COLO668 (cell line): ENCODE data around the gene RGPD8.
"Not testable (repeated sequence)": the region's sequence is repeated elsewhere in the genome, so short reads cannot be mapped to it uniquely, and the experiment has no call there.

ENCODE experiments used
- DNase-seq: peaks from one replicate; lab custom pipeline; 2025; ENCODE audit not compliant: unreplicated experiment; lab: John Stamatoyannopoulos, UW

Gene RGPD8

DNA sequence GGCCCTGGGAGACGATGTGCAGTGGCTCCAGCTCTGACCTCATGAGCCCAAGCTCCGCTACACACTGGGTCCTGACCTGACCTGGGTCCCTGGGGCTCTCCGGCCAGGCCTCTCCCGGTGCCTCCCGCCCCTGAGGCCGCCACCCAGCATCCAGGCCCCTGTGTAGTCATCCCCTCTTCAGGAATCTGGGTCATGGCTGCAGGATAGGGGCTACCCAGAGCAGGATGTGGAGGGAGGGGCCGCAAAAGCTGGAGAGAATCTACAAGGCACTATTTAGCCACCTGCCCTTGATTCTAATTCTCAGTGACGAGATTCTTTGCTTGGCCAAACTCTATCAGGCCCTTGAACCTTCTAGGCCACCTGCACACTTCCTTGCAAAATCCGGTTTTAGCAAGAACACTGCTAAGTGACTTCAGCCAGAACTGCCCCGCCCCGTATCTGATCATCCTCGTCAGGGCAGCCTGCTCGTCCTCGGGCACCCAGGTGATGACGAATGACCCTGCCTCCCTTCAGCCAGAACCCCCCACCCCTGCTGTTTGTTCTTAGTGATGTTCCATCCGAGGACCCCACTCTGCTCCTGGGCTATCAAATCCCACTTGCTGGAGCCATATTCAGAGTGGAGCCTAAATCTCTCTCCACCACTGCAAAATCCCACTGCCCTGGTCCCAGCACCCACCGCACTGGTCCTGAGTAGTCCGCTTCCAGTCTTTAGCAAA lies 2.4 kb upstream of the RGPD8 start:
- DNase-seq: not testable (repeated sequence)

DNA sequence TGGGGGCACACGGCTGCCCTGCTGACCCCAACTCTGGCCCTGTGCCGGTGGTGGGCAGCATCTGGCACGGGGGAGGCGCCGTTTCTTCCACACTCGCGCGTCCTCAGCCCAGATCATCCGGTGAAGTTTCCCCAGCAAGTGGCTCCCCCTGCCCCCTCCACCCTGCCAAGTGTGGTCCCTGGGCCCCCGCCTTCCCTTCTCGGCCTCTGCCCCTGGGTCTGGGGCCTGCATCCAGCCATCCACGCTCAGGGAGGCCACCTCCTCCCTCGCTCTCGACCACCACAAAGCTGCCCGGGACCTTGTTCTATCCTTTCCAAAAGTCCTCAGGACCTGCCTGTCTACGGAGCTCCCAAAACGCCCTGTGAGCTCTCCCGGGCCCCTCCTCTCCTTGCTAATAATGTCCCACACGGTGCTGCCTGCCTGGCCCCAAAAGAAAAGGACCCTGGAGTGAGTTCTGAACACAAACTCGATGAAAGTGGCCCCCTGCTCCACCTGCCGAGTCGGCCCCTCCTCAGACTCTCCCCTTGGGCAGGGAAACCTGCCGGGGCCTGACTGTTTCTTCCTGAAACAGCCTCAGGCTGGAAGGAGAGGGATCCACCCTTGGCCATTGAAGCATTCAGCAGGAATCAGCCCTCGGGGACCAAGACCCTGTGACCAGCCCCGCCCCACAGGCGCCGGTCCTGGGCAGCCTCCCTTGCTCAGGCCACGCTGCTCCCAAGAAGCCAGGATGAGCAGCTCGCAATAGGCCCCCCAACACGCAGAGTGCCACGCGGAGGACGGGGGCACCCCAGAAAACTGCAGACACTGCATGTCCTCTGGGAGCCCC lies 1.7 kb upstream of the RGPD8 start:
- DNase-seq: not testable (repeated sequence)

DNA sequence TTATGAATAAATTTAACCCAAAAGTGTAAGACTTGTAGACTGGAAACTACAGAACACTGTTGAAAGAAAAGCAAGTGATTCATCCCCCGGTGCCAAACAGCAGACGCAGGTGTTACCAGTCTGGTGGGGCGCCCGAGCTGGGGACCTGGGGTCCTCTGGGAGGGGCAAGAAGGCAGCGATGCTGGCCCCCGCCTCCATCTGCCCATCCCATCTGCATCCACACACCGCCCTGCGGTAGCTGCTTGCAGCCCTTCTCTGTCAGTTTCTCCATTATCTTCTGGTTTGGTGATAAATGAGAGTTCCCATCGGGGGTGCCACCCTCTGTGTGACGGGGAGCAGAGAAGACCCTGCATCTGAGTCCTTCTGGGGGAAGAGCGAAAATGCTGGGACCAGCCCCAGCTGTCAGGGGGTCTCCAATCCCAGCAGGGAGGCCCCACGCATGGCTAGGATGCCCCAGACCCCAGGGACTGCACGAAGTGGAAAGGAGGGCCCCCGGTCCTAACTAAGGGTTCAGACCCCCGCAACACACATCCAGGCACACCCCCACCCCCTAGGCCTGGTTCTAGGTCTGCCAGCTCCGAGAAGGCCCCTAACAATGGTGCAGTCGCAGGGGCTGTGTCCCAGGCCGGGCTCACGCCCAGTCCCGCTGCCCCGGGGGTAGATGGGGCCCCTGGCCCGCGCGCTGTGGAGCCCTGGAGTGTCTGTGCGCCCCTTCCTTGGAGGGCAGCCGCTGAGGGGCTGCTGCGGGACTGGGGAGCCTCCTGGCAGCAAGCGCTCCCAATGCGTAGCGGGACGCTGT lies 686 bp upstream of the RGPD8 start:
- DNase-seq: no peak

DNA sequence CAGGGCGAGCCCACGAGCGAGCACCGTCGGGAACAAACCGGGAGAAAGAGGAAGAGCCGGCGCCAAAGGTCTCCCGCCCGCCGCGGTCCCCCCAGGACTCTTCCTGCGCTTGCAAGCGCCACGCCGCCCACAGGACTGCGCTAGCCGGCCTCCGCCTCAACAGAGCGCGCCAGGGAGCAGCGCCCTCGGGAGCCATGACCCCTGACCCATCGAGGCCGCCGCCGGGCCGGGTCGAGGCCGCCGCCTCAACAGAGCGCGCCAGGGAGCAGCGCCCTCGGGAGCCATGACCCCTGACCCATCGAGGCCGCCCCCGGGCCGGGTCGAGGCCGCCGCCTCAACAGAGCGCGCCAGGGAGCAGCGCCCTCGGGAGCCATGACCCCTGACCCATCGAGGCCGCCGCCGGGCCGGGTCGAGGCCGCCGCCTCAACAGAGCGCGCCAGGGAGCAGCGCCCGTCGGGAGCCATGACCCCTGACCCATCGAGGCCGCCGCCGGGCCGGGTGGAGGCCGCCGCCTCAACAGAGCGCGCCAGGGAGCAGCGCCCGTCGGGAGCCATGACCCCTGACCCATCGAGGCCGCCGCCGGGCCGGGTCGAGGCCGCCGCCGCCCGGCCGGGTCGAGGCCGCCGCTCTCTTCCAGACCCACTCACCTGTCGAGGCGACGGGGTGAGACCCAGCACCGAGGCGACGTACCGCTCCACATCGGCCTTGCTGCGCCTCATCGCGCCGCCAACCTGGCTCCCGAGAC lies 538 bp downstream of the RGPD8 start:
- DNase-seq: not testable (repeated sequence)

DNA sequence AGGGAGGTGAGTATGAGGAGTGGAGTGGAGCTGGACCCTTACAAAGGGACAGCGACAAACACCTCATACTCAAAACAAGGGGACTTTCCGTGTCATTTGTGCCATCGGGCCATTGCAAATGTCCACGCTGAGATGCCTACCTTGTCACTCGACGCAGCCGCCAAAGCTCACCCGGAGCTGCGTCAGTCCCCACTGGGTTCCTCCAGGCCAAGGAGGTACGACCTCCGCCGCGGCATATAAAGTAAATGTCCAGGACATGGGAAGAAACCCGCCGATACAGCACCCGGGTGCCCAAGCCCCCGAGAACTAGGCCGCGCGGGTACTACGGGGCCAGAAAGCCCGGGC lies 1.1 kb downstream of the RGPD8 start:
- DNase-seq: not testable (repeated sequence)

DNA sequence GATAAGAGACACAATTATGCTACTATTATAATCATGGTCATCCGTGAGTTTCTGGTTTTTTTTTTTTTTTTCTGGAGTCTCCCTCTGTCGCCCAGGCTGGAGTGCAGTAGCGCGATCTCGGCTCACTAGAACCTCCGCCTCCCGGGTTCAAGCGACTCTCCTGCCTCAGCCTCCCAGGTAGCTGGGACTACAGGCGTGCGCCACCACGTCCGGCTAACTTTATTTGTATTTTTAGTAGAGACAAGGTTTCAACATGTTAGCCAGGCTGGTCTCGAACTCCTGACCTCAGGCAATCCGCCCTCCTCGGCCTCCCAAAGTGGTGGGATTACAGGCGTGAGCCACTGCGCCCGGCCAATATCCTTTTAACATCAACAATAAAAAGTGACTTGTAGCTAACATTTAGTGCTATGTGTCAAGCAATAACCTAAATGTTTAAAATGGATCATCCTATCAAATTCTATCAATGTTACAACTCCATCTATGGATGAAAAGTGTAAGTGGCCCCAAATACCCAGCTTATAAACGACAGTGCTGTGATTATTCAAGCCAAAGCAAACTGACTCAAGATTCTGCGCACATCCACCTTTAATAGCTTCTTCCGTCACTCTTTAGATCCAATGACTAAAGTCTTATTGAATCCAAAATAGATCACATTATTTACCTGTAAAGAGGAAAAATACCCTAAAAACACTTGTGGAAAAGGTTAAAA lies 1.7 kb downstream of the RGPD8 start:
- not testable (repeated sequence) for DNase-seq

DNA sequence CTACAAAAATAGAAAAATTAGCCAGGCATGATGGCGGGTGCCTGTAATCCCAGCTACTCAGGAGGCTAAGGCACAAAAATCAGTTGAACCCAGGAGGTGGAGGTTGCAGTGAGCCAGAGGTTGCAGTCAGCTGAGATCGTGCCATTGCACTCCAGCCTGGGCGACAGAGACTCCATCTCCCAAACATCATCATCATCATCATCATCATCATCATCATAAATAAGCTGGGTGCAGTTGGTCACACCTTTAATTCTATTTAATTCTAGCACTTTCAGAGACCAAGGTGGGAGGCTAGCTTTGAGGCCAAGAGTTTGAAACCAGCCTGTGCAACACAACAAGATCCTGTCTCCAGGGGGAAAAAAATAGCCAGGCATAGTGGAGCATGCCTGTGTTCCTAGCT lies 8.9 kb downstream of the RGPD8 start:
- DNase-seq: not testable (repeated sequence)

DNA sequence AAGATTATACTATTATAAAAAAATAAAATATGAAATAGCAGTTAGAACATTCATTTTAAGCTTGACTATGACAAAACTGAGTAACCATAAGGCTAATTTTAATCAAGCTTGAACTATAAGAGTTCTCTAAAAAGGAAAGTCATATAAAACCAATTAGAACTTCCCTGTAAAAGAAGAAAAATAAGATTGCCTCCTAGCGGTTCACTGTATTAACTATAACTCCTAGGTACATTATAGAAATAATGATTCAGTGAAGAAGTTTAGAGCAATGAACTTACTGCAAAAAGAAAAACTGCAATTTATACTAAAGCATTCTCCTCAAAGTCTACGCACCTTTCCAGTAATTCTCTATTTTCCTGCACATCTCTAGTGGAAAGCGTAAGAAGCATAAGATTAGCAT lies 16.6 kb downstream of the RGPD8 start:
- not testable (repeated sequence) for DNase-seq

DNA sequence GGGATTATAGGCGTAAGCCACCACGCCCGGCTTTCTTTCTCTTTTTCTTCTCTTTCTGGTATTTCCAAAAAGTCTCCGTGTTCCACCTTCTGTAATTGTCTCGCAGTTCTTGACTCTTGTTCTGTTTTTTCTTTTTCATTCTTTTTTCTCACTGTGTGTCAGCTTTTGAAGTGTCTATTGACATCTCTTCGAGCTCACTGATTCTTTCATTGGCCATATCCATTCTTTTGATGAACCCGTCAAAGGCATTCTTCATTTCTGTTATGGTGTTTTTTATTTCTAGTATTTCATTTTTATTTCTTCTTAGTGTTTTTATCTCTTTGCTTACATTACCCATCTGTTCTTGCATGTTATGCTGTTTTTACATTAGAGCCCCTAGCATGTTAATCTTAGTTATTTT lies 73.4 kb downstream of the RGPD8 start:
- DNase-seq: not testable (repeated sequence)

DNA sequence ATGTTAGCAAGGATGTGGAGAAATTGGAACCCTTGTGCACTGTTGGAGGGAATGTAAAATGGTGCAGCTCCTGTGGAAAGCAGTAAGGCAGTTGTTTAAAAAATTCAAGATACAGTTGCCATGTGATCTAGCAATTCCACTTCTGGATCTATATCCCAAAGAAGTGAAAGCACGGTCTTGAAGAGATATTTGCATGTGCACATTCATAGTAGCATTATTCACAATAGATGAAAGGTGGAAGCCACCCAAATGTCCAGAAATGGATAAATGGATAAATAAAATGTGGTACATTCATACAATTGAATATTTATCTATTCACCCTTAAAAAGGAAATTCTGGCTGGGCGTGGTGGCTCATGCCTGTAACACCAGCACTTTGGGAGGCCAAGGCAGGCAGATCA lies 79.1 kb downstream of the RGPD8 start:
- not testable (repeated sequence) for DNase-seq

DNA sequence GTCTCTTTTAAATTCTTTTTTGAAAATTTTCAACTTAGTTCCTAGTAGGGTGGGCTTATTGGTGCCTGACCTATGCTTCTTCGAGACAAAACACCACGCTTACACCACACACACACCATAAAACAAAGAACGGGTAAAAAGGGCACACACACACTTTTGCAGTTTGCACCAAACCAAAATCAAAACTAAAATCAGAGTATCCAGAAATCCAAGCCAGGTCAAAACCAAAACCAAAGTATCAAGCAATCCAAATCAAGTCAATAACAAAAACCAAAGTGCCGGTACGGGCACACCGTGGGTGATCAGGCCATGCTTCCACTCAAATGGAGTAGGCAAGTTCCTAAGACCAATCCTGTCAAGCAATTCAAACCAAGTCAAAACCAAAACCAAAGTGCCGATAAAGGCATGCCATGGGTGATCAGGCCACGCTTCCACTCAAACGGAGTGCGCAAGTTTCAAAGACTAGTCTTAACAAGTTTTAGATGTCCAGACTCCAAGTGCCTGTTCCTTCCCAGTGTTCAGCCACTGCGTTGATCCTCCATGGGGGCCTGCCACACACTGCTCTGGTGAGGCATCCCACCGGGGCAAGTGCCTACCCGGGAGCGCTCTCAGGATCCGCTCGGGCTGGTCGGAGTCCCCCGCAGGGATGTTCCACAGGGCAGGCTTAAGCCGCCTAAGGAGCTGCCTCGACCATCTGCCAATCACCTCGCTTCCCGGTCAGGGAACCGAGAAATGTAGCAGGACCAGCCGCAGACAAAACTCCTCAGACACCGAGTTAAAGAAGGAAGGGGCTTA lies 80.4 kb downstream of the RGPD8 start:
- not testable (repeated sequence) for DNase-seq

DNA sequence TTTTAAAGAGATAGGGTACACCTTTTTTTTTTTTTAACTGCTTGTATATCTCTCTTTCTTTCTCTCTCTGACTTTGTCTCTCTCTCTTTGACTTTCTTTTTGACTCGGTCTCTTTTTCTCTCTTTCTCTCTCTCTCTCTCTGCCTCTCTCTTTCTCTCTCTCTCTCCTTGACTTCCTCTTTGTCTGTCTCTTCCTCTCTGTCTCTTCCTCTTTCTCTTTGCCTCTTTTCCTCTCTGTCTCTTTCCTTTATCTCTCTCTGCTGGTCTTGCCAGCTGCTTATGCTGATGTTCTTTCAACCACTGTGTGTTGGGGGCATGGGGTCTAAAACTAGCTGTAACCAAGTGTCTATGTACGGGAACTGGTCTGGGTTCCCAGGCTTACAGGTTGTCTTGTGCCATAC lies 81.2 kb downstream of the RGPD8 start:
- DNase-seq: not testable (repeated sequence)

DNA sequence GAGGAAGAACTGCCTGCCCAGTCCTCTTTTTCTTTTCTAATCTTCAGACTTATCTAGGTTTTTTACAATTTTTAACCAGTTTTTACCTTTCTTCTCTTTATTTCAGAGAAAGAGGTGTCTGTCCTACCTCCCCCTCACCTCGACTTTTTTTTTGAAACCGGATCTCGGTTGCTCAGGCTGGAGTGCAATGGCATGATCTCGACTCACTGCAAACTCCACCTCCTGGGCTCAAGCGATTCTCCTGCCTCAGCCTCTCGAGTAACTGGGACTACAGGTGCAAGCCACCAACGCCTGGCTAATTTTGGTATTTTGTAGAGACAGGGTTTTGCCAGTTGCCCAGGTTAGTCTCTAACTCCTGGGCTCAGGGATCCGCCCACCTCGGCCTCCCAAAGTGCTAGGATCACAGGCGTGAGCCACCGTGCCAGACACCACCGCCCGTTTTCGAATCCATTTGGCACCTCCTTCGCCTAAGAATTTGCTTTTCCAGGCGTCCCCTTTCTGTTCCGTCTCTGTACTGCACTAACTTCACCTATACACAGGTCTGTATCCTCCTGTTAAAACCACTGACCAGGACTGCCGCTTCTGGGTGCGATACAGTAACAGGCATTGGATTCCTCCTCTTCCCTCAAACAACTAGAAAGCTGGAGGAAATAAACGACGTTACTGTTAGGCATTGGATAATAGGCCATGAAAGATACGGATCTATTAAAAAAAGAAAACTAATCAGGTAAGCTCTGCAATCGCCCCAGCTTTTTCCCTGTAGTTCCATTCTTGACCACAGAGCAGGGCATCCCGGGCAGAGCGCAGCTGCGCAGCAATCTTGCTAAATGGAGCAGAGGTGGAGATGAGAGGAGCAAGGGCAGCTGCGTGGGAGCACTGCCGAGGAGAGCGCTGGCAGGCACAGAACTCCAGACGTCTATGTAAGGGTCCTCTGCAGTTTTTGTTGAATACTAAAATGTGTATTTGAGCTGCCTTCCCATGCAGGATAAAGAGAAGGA lies 88.1 kb downstream of the RGPD8 start:
- DNase-seq: no peak

DNA sequence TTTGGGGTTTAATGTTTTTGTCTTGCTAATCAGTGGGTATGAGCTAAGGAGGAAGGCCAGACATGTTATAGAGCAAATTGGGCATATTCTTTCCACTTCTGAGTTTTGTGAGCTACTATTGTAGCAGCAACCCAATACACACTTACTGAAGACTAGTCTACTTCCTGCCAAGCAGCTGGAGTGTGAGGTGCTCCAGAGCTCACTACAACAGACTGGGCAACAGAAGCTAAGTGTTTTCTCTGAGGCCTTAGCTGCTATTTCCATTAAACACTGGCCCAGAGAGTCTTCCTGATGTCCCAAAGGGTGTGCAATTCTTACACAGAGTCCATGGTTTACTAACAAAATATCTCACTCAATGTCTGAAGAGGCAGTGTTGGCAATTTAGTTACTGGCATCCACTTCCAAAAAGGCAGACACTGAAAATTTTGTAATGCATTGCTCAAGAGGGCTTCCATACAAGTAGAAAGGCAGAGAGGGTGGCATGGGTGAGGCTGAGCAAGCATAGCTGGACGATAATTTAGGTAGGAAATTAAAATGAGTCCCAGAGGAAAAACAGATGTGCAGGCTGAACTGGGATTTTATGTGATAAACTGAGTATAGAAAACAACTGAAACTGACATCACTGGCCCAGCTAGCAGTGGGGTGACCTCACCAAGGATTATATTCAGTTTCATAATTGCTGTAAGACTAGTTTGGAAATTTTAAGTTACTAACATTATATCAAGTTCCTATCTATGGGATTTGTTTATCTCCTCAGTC lies 89.4 kb downstream of the RGPD8 start:
- DNase-seq: no peak

DNA sequence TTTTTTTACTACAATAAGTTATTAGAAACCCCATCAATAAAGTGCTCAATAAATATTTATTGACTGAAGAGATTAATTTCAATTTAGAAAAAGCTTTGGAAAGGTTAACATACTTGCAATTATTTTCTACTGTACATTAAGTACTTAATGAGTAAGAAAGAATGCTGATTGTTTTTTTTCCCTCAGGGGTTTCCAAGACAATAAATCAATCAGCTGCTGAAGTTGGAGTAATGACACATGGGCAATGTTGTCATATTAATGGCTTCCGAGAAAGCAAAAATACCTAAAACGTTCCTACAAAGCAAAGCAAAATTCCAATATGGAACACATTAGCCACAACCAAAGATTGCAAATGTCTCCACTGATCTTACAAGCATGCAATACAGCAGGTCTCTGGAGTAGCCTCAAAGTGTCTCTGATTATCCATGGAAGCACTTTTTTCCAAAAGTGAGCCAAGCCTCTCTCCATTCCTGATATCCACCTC lies 91.3 kb downstream of the RGPD8 start:
- no peak for DNase-seq

DNA sequence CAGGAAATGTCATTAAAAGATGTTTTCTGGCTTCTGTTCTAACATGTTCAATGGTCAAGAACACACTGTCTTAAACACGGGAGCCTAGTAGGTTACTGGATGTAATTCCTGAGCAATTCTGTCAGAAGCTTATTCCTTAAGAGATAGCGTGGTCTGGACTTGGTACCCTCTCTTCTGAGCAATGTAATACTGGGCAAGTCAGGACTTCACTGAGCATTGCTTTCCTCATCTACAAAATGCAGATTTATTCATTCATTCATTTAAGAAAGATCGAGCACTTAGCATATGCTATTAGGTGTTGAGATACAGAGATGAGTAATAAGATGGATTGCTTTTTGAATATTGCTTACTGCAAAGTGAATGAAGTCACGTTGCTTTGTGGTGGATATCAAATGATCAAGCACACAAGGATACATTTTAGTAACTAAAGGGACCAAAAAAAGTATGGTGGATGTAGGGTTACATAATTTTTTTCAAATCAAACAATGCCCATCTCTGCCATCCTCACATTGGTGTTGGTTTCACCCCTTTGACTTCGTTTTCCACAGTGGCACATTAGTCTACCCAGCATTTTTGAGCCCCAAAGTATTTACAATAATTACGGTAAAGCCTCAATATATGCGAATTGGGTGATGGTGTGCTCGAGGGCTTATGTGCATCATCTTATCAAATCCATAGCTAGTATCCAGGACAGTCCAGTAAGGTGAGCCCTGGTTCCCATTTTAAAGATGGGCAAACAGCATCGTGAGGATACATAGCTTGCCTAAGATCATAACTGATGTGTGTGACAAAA lies 92.8 kb downstream of the RGPD8 start:
- no peak for DNase-seq

DNA sequence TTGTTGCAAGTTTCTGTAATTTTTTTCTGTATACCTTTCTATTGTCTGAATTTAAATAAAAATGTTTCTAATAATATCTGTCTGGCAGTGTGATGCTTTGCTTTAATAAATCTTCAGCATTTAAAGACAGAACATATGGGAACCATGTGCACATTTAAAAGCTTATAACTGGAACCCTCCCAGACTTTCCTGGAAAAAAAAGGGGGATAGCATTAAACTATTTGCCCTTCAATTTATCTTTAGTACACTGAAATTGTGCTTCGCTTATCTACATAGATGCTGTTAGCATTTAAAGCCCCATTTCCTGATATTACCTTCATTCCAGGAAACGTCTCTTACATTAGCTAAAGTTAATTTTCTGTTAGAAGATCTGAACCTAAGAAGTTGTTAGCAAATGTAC lies 93.5 kb downstream of the RGPD8 start:
- no peak for DNase-seq
